Measurements from ENCODE around the gene RGS14.

Gene RGS14

GRCh38 chr5:177367323-177367848 is 9.7 kb downstream of the RGS14 start:
- no peak for DNase-seq (ENCODE audit: extremely low read depth, low read depth)
- H3K4me3 ChIP-seq (replicated peaks; ENCODE audit: low read depth, low read length) = peak overlapping the region; percentile 31
- no peak for TF ChIP-seq CTCF (IDR thresholded peaks at IDR 0.05; ENCODE audit: low read depth, low read length, missing control alignments)

- H3K4me3 ChIP-seq (replicated peaks; ENCODE audit: low read depth, low read length) = no peak overlapping the region
- TF ChIP-seq CTCF (IDR thresholded peaks at IDR 0.05; ENCODE audit: low read depth, low read length, missing control alignments) = no peak
- no peak for DNase-seq (ENCODE audit: extremely low read depth, low read depth)
These were observed 10.5 kb downstream of the RGS14 start for GRCh38 chr5:177367981-177368868.

- H3K4me3 ChIP-seq (replicated peaks; ENCODE audit: low read depth, low read length) = no peak overlapping the region
- no peak for DNase-seq (ENCODE audit: extremely low read depth, low read depth)
- TF ChIP-seq CTCF (IDR thresholded peaks at IDR 0.05; ENCODE audit: low read depth, low read length, missing control alignments) = peak; percentile 75
These were observed 11.3 kb downstream of the RGS14 start for GRCh38 chr5:177368869-177369644.

- no peak overlapping the region for H3K4me3 ChIP-seq (replicated peaks; ENCODE audit: low read depth, low read length)
- no peak for TF ChIP-seq CTCF (IDR thresholded peaks at IDR 0.05; ENCODE audit: low read depth, low read length, missing control alignments)
These were observed 12.1 kb downstream of the RGS14 start for GRCh38 chr5:177369645-177370440.

GRCh38 chr5:177370488-177371119 is 12.9 kb downstream of the RGS14 start:
- peak; percentile 50 for DNase-seq (ENCODE audit: extremely low read depth, low read depth)
- H3K4me3 ChIP-seq (replicated peaks; ENCODE audit: low read depth, low read length) = peak overlapping the region; percentile 26; the same call in 1 of the 2 replicates
- TF ChIP-seq CTCF (IDR thresholded peaks at IDR 0.05; ENCODE audit: low read depth, low read length, missing control alignments) = peak; percentile 46

More at GRCh38 chr5:177369645-177370440, 12.1 kb downstream of the RGS14 start:
- no peak for DNase-seq (ENCODE audit: extremely low read depth, low read depth)
